Colon (tissue), 2 donors: Measurements from ENCODE around the gene TMEM134.
"Not testable (repeated sequence)": the region's sequence is repeated elsewhere in the genome, so short reads cannot be mapped to it uniquely, and the experiment has no call there.

Experiments used
- FAIRE-seq: peaks from 2 replicates; lab custom pipeline; 2012; peaks lifted over from hg19 to GRCh38; lab: Jason Lieb, UNC
- donor health status: control.
- donor health status: control.

TMEM134 gene

GRCh38 chr11:67438158-67438902 is 30.7 kb downstream of the TMEM134 start:
- FAIRE-seq, result no peak

GRCh38 chr11:67437809-67438157 is 31.3 kb downstream of the TMEM134 start:
- no peak for FAIRE-seq

- no peak for FAIRE-seq
These were observed 31.8 kb downstream of the TMEM134 start, which contains the start of gene PTPRCAP for GRCh38 chr11:67437082-67437808. Gene PTPRCAP, minus strand, starts transcription at chr11:67437682. Its CDS starts 63 bp downstream, at chr11:67437619.

GRCh38 chr11:67436459-67437081 is 32.5 kb downstream of the TMEM134 start:
- FAIRE-seq, result no peak

GRCh38 chr11:67435727-67436458 is 33.2 kb downstream of the TMEM134 start:
- FAIRE-seq, result no peak

- no peak for FAIRE-seq
These were observed 33.9 kb downstream of the TMEM134 start for GRCh38 chr11:67435031-67435726.

GRCh38 chr11:67434395-67434881 is 34.6 kb downstream of the TMEM134 start:
- FAIRE-seq, result no peak

- FAIRE-seq, result no peak
These were observed 35.3 kb downstream of the TMEM134 start for GRCh38 chr11:67433536-67434394.

GRCh38 chr11:67432655-67433349 is 36.2 kb downstream of the TMEM134 start:
- no peak for FAIRE-seq

GRCh38 chr11:67431346-67432249 is 37.5 kb downstream of the TMEM134 start:
- FAIRE-seq, result no peak

- no peak for FAIRE-seq
These were observed 39.3 kb downstream of the TMEM134 start for GRCh38 chr11:67429722-67430121.

GRCh38 chr11:67429038-67429668 is 39.9 kb downstream of the TMEM134 start:
- no peak for FAIRE-seq

- no peak for FAIRE-seq
These were observed 40.7 kb downstream of the TMEM134 start, which contains the start of gene RPS6KB2 for GRCh38 chr11:67428052-67429001. Gene RPS6KB2, plus strand, starts transcription at chr11:67428494. Its CDS starts 52 bp downstream, at chr11:67428546.

- FAIRE-seq, result not testable (repeated sequence)
These were observed 41.6 kb downstream of the TMEM134 start for GRCh38 chr11:67427364-67427859.

GRCh38 chr11:67423891-67424613 is 45.0 kb downstream of the TMEM134 start:
- no peak for FAIRE-seq

GRCh38 chr11:67423466-67423865 is 45.6 kb downstream of the TMEM134 start:
- no peak for FAIRE-seq
